KMS-11 (cell line): ENCODE measurements around the gene OR7G2.

Experiments used
- H2AFZ ChIP-seq: fragments of 200-600 bp; sonication (generic); 2 replicates; pipeline ENCODE4 v1.6.1; 2016; ENCODE audit warnings: antibody characterized with exemption, mixed run types, low read depth
- H3K27ac ChIP-seq: fragments of 200-600 bp; sonication (generic); 2 replicates; pipeline ENCODE4 v1.6.1; 2016; ENCODE audit warnings: mild to moderate bottlenecking, mixed run types
- H3K27me3 ChIP-seq: fragments of 200-600 bp; sonication (generic); 2 replicates; pipeline ENCODE4 v1.6.1; 2017; ENCODE audit warnings: mild to moderate bottlenecking, low read depth, mixed run types, moderate library complexity; ENCODE audit not compliant: insufficient read depth
- H3K36me3 ChIP-seq: fragments of 200-600 bp; sonication (generic); 2 replicates; pipeline ENCODE4 v1.6.1; 2017; ENCODE audit warnings: mild to moderate bottlenecking, mixed run types; ENCODE audit not compliant: insufficient read depth
- H3K4me1 ChIP-seq: fragments of 200-600 bp; sonication (generic); 2 replicates; pipeline ENCODE4 v1.6.1; 2016; ENCODE audit warnings: mild to moderate bottlenecking, low read depth, mixed run types; ENCODE audit not compliant: poor library complexity, severe bottlenecking
- H3K4me2 ChIP-seq: fragments of 200-600 bp; sonication (generic); 2 replicates; pipeline ENCODE4 v1.7.0; 2016; ENCODE audit warnings: mild to moderate bottlenecking, mixed run types
- H3K4me3 ChIP-seq: fragments of 200-600 bp; sonication (generic); IDR thresholded peaks from 2 replicates; pipeline ENCODE4 v1.6.1; 2017; ENCODE audit warnings: low read depth, low read length, mixed read lengths; ENCODE audit not compliant: insufficient read depth
- H3K79me2 ChIP-seq: fragments of 200-600 bp; sonication (generic); 2 replicates; pipeline ENCODE4 v1.6.1; 2016; ENCODE audit warnings: low read depth, mixed run types; ENCODE audit not compliant: insufficient read depth
- H3K9ac ChIP-seq: fragments of 200-600 bp; sonication (generic); 2 replicates; pipeline ENCODE4 v1.6.1; 2016; ENCODE audit warnings: mild to moderate bottlenecking, mixed run types
- H4K20me1 ChIP-seq: fragments of 200-600 bp; sonication (generic); 2 replicates; pipeline ENCODE4 v1.6.1; 2016; ENCODE audit warnings: mild to moderate bottlenecking, mixed run types; ENCODE audit not compliant: insufficient read depth
- CTCF ChIP-seq: fragments of 200-600 bp; sonication (generic); conservative IDR thresholded peaks from 2 replicates; pipeline ENCODE4 v1.6.1; 2017; ENCODE audit warnings: low read depth, mild to moderate bottlenecking, antibody characterized with exemption, low read length, moderate library complexity, mixed read lengths

Gene OR7G2

GRCh38 chr19:9150650-9151049 is 43.4 kb upstream of the OR7G2 start:
- Histone ChIP-seq H2AFZ (no peak overlapping the region), H3K4me2 (no peak overlapping the region), H3K9ac (no peak overlapping the region), H3K4me3 (no peak overlapping the region), H3K27me3 (no peaks in the 10 kb centered on the region), H4K20me1 (no peaks in the 10 kb centered on the region), H3K27ac (no peak overlapping the region), H3K79me2 (peaks cover 63% of the 10 kb centered on the region; the same call in 1 of the 2 replicates), H3K4me1 (no peaks in the 10 kb centered on the region), H3K36me3 (peaks cover 13% of the 10 kb centered on the region; the same call in 1 of the 2 replicates)
- TF ChIP-seq CTCF: no peak

GRCh38 chr19:9149997-9150396 is 42.7 kb upstream of the OR7G2 start:
- Histone ChIP-seq H3K27ac (no peak overlapping the region), H3K9ac (no peak overlapping the region), H3K79me2 (peaks cover 70% of the 10 kb centered on the region; the same call in 1 of the 2 replicates), H3K4me3 (no peak overlapping the region), H4K20me1 (no peaks in the 10 kb centered on the region), H2AFZ (no peak overlapping the region), H3K27me3 (no peaks in the 10 kb centered on the region), H3K4me1 (no peaks in the 10 kb centered on the region), H3K36me3 (peaks cover 13% of the 10 kb centered on the region; the same call in 1 of the 2 replicates), H3K4me2 (no peak overlapping the region)
- no peak for TF ChIP-seq CTCF

GRCh38 chr19:9148697-9149096 is 41.4 kb upstream of the OR7G2 start:
- Histone ChIP-seq H3K9ac (no peak overlapping the region), H3K27me3 (no peaks in the 10 kb centered on the region), H3K4me3 (no peak overlapping the region), H3K79me2 (peaks cover 82% of the 10 kb centered on the region; the same call in 1 of the 2 replicates), H3K36me3 (peaks cover 13% of the 10 kb centered on the region; the same call in 1 of the 2 replicates), H3K27ac (no peak overlapping the region), H3K4me2 (no peak overlapping the region), H3K4me1 (no peaks in the 10 kb centered on the region), H2AFZ (no peak overlapping the region), H4K20me1 (no peaks in the 10 kb centered on the region)
- TF ChIP-seq CTCF: no peak

DNA sequence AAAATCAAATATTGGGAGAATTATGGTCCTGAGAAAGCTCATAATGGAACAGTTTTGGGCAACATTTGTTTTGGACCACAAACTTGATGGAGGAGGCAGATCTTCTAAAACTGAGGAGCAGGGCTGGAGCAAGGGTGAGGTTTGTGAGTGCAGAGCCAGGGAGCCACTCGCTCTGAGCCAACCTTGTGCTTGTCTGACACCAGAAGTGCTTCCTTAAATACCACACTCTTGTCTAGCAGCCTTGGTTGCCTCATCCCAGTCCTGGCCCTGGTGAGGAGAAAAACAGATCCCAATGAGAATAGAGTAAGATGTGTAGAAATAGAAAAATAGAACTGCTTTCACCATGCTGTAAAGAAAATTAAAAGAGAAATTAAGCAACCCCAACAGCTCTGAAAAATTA is 39.6 kb upstream of the OR7G2 start:
- H3K27ac ChIP-seq: no peak overlapping the region
- H3K36me3 ChIP-seq: peaks cover 7% of the 10 kb centered on the region; the same call in 1 of the 2 replicates
- no peaks in the 10 kb centered on the region for H4K20me1 ChIP-seq
- no peak overlapping the region for H3K4me2 ChIP-seq
- no peak overlapping the region for H2AFZ ChIP-seq
- no peak overlapping the region for H3K9ac ChIP-seq
- no peak for TF ChIP-seq CTCF
- no peaks in the 10 kb centered on the region for H3K4me1 ChIP-seq
- H3K27me3 ChIP-seq: no peaks in the 10 kb centered on the region
- peaks cover 89% of the 10 kb centered on the region for H3K79me2 ChIP-seq
- H3K4me3 ChIP-seq: no peak overlapping the region

GRCh38 chr19:9144920-9145319 is 37.6 kb upstream of the OR7G2 start:
- Histone ChIP-seq H3K4me3 (no peak overlapping the region), H3K79me2 (peaks cover 91% of the 10 kb centered on the region), H3K4me1 (peaks cover 9% of the 10 kb centered on the region), H3K27me3 (no peaks in the 10 kb centered on the region), H2AFZ (no peak overlapping the region), H3K27ac (no peak overlapping the region), H4K20me1 (no peaks in the 10 kb centered on the region), H3K9ac (no peak overlapping the region), H3K4me2 (no peak overlapping the region), H3K36me3 (peaks cover 7% of the 10 kb centered on the region; the same call in 1 of the 2 replicates)
- no peak for TF ChIP-seq CTCF
